SK-N-SH treated with all-trans-retinoic acid at 6 μM for 48 hours (cell line): Measurements from ENCODE around the gene SLC6A19.

Experiments used
- ATAC-seq: fragments of 200-7000 bp; cut with Tn5 transposase; 3 replicates; pipeline ENCODE4 v1.9.1; 2020; ENCODE audit warnings: mild to moderate bottlenecking, moderate library complexity
- ARNTL ChIP-seq: fragments of 450-650 bp; formaldehyde crosslinking; IDR thresholded peaks from 2 replicates; pipeline ENCODE4 v1.5.0; 2020; ENCODE audit warnings: low read depth, mild to moderate bottlenecking, moderate library complexity, borderline replicate concordance
- BACH2 ChIP-seq: fragments of 250-450 bp; sonication (Bioruptor Pico); IDR thresholded peaks from 2 replicates; pipeline ENCODE4 v1.9.0; 2021; ENCODE audit warnings: mild to moderate bottlenecking, borderline replicate concordance
- CSDC2 ChIP-seq: fragments of 250-450 bp; sonication (Bioruptor Pico); IDR thresholded peaks from 2 replicates; pipeline ENCODE4 v1.5.0; 2020; ENCODE audit warnings: mild to moderate bottlenecking, moderate library complexity
- ESRRG ChIP-seq: fragments of 250-450 bp; sonication (Bioruptor Pico); IDR thresholded peaks from 2 replicates; pipeline ENCODE4 v1.6.1; 2021; ENCODE audit warnings: mild to moderate bottlenecking
- GLIS3 ChIP-seq: fragments of 250-450 bp; sonication (Bioruptor Pico); IDR thresholded peaks from 2 replicates; pipeline ENCODE4 v1.5.0; 2020; ENCODE audit warnings: mild to moderate bottlenecking, moderate library complexity
- OSR1 ChIP-seq: fragments of 250-450 bp; sonication (Bioruptor Pico); IDR thresholded peaks from 2 replicates; pipeline ENCODE4 v1.8.0; 2022; ENCODE audit warnings: moderate library complexity, mild to moderate bottlenecking, inconsistent platforms
- PPARA ChIP-seq: fragments of 250-450 bp; sonication (Bioruptor Pico); IDR thresholded peaks from 2 replicates; pipeline ENCODE4 v1.5.0; 2020; ENCODE audit warnings: mild to moderate bottlenecking, borderline replicate concordance
- RARB ChIP-seq: fragments of 250-450 bp; sonication (Bioruptor Pico); IDR thresholded peaks from 2 replicates; pipeline ENCODE4 v1.8.0; 2021; ENCODE audit warnings: mild to moderate bottlenecking, moderate library complexity
- TCF4 ChIP-seq: fragments of 250-450 bp; sonication (Bioruptor Pico); IDR thresholded peaks from 2 replicates; pipeline ENCODE4 v1.8.0; 2021; ENCODE audit warnings: mild to moderate bottlenecking, moderate library complexity, borderline replicate concordance
- TOX ChIP-seq: fragments of 250-450 bp; sonication (Bioruptor Pico); IDR thresholded peaks from 2 replicates; pipeline ENCODE4 v1.8.0; 2021; ENCODE audit warnings: mild to moderate bottlenecking, moderate library complexity, borderline replicate concordance
- ZC3H10 ChIP-seq: fragments of 250-450 bp; sonication (Bioruptor Pico); IDR thresholded peaks from 2 replicates; pipeline ENCODE4 v1.5.1; 2021; ENCODE audit warnings: mild to moderate bottlenecking, moderate library complexity
- ZFP3 ChIP-seq: fragments of 250-450 bp; sonication (Bioruptor Pico); IDR thresholded peaks from 2 replicates; pipeline ENCODE4 v1.5.0; 2020; ENCODE audit warnings: mild to moderate bottlenecking, moderate library complexity
- ZFP30 ChIP-seq: fragments of 450-650 bp; formaldehyde crosslinking; IDR thresholded peaks from 2 replicates; pipeline ENCODE4 v1.5.0; 2022; ENCODE audit warnings: mild to moderate bottlenecking, moderate library complexity
- ZNF565 ChIP-seq: fragments of 450-650 bp; formaldehyde crosslinking; conservative IDR thresholded peaks from 2 replicates; pipeline ENCODE4 v1.5.0; 2020; ENCODE audit warnings: low read depth, mild to moderate bottlenecking, moderate library complexity
- ZNF70 ChIP-seq: fragments of 450-650 bp; formaldehyde crosslinking; IDR thresholded peaks from 2 replicates; pipeline ENCODE4 v1.5.0; 2020; ENCODE audit warnings: mild to moderate bottlenecking, moderate library complexity
- ZNF8 ChIP-seq: fragments of 450-650 bp; formaldehyde crosslinking; IDR thresholded peaks from 2 replicates; pipeline ENCODE4 v1.5.0; 2020; ENCODE audit warnings: mild to moderate bottlenecking, moderate library complexity
- TF ChIP-seq, protein P1 (sequence below): fragments of 250-450 bp; sonication (Bioruptor Pico); IDR thresholded peaks from 2 replicates; pipeline ENCODE4 v1.5.1; 2020; ENCODE audit warnings: low read depth, mild to moderate bottlenecking, moderate library complexity
- TF ChIP-seq, protein P2 (sequence below): fragments of 250-450 bp; sonication (Bioruptor Pico); IDR thresholded peaks from 2 replicates; pipeline ENCODE4 v1.8.0; 2020; ENCODE audit warnings: mild to moderate bottlenecking, moderate library complexity, borderline replicate concordance
- TF ChIP-seq, protein P3 (sequence below): fragments of 250-450 bp; sonication (Bioruptor Pico); IDR thresholded peaks from 2 replicates; pipeline ENCODE4 v1.5.0; 2020; ENCODE audit warnings: mild to moderate bottlenecking, moderate library complexity
- TF ChIP-seq, protein P4 (sequence below): fragments of 250-450 bp; sonication (Bioruptor Pico); IDR thresholded peaks from 2 replicates; pipeline ENCODE4 v1.8.0; 2021; ENCODE audit warnings: low read depth, mild to moderate bottlenecking, moderate library complexity, borderline replicate concordance

The SLC6A19 gene

DNA sequence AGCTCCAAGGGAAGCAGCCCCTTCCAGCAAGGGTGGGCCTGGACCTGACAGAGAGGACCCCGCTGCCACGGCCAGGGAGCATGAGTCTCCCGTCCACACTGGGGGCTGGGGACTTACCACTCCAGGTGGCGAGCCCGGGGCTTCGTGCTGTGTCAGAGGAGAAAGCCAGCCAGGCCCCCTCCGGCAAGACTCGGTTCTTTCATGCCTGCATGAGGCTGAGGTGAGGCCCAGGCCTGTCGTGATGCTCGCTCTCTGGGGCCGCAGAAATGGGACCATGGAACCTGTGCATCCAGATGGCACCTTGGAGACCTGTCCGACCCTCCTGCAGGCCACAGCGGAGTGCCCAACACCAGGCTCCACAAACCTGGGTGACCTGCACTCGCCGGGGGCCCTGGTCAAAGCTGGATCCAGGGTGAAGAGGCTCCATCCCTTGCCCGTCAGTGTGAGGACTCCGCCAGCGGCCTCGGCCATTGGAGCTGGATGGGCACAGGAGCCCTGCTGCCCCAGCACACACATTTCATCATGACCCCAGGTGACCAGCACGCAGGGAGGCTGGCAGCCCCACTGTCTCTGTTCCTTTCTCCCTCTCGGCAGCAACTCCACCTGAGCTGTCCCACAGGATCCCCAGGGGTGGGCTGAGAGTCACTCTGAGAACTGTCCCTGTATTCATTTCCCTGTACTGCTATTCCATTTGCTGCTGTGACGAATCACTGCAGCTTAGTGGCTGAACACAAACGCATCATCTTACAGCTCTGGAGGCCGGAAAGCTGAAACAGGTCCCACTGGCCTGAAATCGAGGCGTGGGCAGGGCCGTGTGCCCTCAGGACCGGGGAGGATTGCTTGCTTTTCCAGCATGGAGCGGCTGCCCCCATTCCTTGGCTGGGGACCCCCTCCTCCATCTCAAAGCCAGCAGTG is 48.2 kb downstream of the SLC6A19 start:
- ATAC-seq: no peak
- no peak for TF ChIP-seq ZFP30 (CRISPR knock-in tag)
- TF ChIP-seq ZFP3 (CRISPR knock-in tag): no peak
- TF ChIP-seq TCF4 (CRISPR knock-in tag): no peak
- TF ChIP-seq, protein P1, sequence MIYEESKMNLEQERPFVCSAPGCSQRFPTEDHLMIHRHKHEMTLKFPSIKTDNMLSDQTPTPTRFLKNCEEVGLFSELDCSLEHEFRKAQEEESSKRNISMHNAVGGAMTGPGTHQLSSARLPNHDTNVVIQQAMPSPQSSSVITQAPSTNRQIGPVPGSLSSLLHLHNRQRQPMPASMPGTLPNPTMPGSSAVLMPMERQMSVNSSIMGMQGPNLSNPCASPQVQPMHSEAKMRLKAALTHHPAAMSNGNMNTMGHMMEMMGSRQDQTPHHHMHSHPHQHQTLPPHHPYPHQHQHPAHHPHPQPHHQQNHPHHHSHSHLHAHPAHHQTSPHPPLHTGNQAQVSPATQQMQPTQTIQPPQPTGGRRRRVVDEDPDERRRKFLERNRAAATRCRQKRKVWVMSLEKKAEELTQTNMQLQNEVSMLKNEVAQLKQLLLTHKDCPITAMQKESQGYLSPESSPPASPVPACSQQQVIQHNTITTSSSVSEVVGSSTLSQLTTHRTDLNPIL (CRISPR knock-in tag): no peak
- TF ChIP-seq RARB (CRISPR knock-in tag): no peak
- TF ChIP-seq, protein P2, sequence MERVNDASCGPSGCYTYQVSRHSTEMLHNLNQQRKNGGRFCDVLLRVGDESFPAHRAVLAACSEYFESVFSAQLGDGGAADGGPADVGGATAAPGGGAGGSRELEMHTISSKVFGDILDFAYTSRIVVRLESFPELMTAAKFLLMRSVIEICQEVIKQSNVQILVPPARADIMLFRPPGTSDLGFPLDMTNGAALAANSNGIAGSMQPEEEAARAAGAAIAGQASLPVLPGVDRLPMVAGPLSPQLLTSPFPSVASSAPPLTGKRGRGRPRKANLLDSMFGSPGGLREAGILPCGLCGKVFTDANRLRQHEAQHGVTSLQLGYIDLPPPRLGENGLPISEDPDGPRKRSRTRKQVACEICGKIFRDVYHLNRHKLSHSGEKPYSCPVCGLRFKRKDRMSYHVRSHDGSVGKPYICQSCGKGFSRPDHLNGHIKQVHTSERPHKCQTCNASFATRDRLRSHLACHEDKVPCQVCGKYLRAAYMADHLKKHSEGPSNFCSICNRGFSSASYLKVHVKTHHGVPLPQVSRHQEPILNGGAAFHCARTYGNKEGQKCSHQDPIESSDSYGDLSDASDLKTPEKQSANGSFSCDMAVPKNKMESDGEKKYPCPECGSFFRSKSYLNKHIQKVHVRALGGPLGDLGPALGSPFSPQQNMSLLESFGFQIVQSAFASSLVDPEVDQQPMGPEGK (CRISPR knock-in tag): no peak
- TF ChIP-seq ESRRG (CRISPR knock-in tag): no peak
- TF ChIP-seq, protein P3, sequence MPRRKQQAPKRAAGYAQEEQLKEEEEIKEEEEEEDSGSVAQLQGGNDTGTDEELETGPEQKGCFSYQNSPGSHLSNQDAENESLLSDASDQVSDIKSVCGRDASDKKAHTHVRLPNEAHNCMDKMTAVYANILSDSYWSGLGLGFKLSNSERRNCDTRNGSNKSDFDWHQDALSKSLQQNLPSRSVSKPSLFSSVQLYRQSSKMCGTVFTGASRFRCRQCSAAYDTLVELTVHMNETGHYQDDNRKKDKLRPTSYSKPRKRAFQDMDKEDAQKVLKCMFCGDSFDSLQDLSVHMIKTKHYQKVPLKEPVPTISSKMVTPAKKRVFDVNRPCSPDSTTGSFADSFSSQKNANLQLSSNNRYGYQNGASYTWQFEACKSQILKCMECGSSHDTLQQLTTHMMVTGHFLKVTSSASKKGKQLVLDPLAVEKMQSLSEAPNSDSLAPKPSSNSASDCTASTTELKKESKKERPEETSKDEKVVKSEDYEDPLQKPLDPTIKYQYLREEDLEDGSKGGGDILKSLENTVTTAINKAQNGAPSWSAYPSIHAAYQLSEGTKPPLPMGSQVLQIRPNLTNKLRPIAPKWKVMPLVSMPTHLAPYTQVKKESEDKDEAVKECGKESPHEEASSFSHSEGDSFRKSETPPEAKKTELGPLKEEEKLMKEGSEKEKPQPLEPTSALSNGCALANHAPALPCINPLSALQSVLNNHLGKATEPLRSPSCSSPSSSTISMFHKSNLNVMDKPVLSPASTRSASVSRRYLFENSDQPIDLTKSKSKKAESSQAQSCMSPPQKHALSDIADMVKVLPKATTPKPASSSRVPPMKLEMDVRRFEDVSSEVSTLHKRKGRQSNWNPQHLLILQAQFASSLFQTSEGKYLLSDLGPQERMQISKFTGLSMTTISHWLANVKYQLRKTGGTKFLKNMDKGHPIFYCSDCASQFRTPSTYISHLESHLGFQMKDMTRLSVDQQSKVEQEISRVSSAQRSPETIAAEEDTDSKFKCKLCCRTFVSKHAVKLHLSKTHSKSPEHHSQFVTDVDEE (CRISPR knock-in tag): no peak
- no peak for TF ChIP-seq ARNTL (CRISPR knock-in tag)
- TF ChIP-seq CSDC2 (CRISPR knock-in tag): no peak
- TF ChIP-seq, protein P4, sequence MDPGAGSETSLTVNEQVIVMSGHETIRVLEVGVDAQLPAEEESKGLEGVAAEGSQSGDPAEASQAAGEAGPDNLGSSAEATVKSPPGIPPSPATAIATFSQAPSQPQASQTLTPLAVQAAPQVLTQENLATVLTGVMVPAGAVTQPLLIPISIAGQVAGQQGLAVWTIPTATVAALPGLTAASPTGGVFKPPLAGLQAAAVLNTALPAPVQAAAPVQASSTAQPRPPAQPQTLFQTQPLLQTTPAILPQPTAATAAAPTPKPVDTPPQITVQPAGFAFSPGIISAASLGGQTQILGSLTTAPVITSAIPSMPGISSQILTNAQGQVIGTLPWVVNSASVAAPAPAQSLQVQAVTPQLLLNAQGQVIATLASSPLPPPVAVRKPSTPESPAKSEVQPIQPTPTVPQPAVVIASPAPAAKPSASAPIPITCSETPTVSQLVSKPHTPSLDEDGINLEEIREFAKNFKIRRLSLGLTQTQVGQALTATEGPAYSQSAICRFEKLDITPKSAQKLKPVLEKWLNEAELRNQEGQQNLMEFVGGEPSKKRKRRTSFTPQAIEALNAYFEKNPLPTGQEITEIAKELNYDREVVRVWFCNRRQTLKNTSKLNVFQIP (CRISPR knock-in tag): no peak
- no peak for TF ChIP-seq ZNF70

DNA sequence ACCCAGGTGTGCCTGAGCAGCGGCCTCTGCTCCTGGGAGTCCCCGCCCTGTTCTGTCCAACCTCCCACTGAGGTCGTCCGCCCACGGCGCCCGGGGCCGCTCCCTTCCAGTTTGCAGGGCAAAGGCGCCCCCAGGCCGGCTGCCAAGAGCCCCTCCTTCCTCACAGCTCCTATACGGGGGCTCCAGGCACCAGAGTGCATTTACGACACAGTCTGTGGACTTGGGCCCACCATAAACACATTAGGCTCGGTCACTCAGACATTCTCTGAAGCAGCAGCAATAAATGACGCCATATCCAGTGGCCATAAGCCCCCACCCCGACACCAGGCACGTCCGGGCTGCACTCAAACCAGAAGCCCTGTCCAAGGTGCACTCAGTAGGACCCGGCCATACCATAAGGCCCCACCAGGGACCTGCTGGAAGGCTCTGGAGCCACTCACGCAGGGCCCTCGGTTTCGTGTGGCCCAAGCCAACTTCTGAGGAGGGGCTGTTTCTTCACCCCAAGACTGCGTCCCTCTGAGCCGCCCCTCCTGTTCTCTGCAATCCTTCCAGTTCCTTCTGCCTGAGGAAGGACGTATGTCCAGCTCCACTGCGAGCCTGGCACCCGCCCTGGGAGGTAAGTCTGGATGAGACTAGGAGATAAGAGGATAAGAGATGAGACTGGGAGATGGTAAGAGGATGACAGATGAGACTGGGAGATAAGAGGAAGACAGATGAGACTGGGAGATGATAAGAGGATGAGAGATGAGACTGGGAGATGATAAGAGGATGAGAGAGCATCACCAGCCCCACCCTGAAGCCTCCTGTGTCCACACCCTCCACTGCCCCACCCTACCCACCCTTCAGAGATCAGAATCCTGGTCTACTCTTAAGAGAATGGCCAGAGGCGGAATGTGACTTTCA is 50.5 kb downstream of the SLC6A19 start:
- no peak for TF ChIP-seq ZFP3 (CRISPR knock-in tag)
- no peak for TF ChIP-seq GLIS3 (CRISPR knock-in tag)
- no peak for TF ChIP-seq ZNF565
- no peak for TF ChIP-seq PPARA (CRISPR knock-in tag)
- no peak for TF ChIP-seq ZNF8 (CRISPR knock-in tag)
- TF ChIP-seq BACH2 (CRISPR knock-in tag): no peak
- TF ChIP-seq, protein P1 (CRISPR knock-in tag): no peak
- no peak for TF ChIP-seq ZC3H10 (CRISPR knock-in tag)
- TF ChIP-seq TOX (CRISPR knock-in tag): no peak
- TF ChIP-seq OSR1 (CRISPR knock-in tag): no peak
- TF ChIP-seq, protein P2 (CRISPR knock-in tag): no peak
- no peak for TF ChIP-seq ZNF70
- TF ChIP-seq, protein P3 (CRISPR knock-in tag): no peak

More for the DNA sequence above, 50.5 kb downstream of the SLC6A19 start:
- no peak for ATAC-seq
